Measurements from ENCODE around the gene ACKR4.
"Not testable (repeated sequence)": the region's sequence is repeated elsewhere in the genome, so short reads cannot be mapped to it uniquely, and the experiment has no call there.

The ACKR4 gene

GRCh38 chr3:132595014-132595413, 2.1 kb upstream of the ACKR4 start:
- no peak for DNase-seq

- DNase-seq: no peak
Measured at GRCh38 chr3:132596326-132596725, 744 bp upstream of the ACKR4 start.

GRCh38 chr3:132597660-132598059, 590 bp downstream of the ACKR4 start:
- no peak for DNase-seq

GRCh38 chr3:132598181-132598580, 1.1 kb downstream of the ACKR4 start:
- DNase-seq: no peak

- not testable (repeated sequence) for DNase-seq
Measured at GRCh38 chr3:132600614-132601013, 3.5 kb downstream of the ACKR4 start.

GRCh38 chr3:132605374-132605792, 8.3 kb downstream of the ACKR4 start:
- DNase-seq: no peak

GRCh38 chr3:132606085-132606484, 9.0 kb downstream of the ACKR4 start:
- DNase-seq: no peak

- not testable (repeated sequence) for DNase-seq
Measured at GRCh38 chr3:132606620-132607019, 9.6 kb downstream of the ACKR4 start.

- not testable (repeated sequence) for DNase-seq
Measured at GRCh38 chr3:132615301-132615700, 18.2 kb downstream of the ACKR4 start.

- no peak for DNase-seq
Measured at GRCh38 chr3:132615881-132616280, 18.8 kb downstream of the ACKR4 start.

GRCh38 chr3:132616780-132617179, 19.7 kb downstream of the ACKR4 start:
- no peak for DNase-seq

GRCh38 chr3:132622148-132622547, 25.1 kb downstream of the ACKR4 start:
- no peak for DNase-seq

GRCh38 chr3:132622761-132623160, 25.7 kb downstream of the ACKR4 start:
- no peak for DNase-seq

- no peak for DNase-seq
Measured at GRCh38 chr3:132623646-132624045, 26.6 kb downstream of the ACKR4 start.

GRCh38 chr3:132624790-132625189, 27.7 kb downstream of the ACKR4 start:
- no peak for DNase-seq

- DNase-seq: no peak
Measured at GRCh38 chr3:132625613-132626012, 28.5 kb downstream of the ACKR4 start.

- DNase-seq: no peak
Measured at GRCh38 chr3:132626955-132627354, 29.9 kb downstream of the ACKR4 start.

GRCh38 chr3:132628157-132628556, 31.1 kb downstream of the ACKR4 start:
- no peak for DNase-seq

- DNase-seq: no peak
Measured at GRCh38 chr3:132629928-132630327, 32.9 kb downstream of the ACKR4 start.

GRCh38 chr3:132630612-132631011, 33.5 kb downstream of the ACKR4 start:
- no peak for DNase-seq

GRCh38 chr3:132635052-132635451, 38.0 kb downstream of the ACKR4 start:
- DNase-seq: no peak

GRCh38 chr3:132637590-132637989, 40.5 kb downstream of the ACKR4 start:
- DNase-seq: no peak

GRCh38 chr3:132638706-132639105, 41.6 kb downstream of the ACKR4 start:
- no peak for DNase-seq

- not testable (repeated sequence) for DNase-seq
Measured at GRCh38 chr3:132641427-132641826, 44.4 kb downstream of the ACKR4 start.

- DNase-seq: peak; percentile 22
Measured at GRCh38 chr3:132641837-132642538, 44.9 kb downstream of the ACKR4 start.

Measured in NCI-H524 treated with DMSO at 0.1 percent for 48 hours (cell line).